OCI-LY7 (cell line): ENCODE measurements around the gene ANKRD62. TPM values are rescaled to one million over a fixed set of nuclear protein-coding genes. Genes with fewer than 3 reads are reported as not detected.

Experiments used
- BruUV-seq: library from RNA; stranded (reverse); fragments of 400-500 nt; replicated peaks from 2 replicates; lab custom pipeline; 2021; lab: Mats Ljungman, UMichigan
- CTCF ChIA-PET: fragments of 300-600 bp; sonication (Branson Sonifier 250); formaldehyde crosslinking; loops from one replicate; lab custom pipeline; 2022; ENCODE audit warnings: antibody characterized with exemption; ENCODE audit not compliant: unreplicated experiment; lab: Charles Lee
- POLR2A ChIA-PET: fragments of 300-600 bp; sonication (Branson Sonifier 250); formaldehyde crosslinking; loops from one replicate; lab custom pipeline; 2022; ENCODE audit warnings: antibody characterized with exemption; lab: Charles Lee
- DNase-seq: peaks from one replicate; pipeline ENCODE4 v3.0.0-alpha.2; 2015; ENCODE audit warnings: low spot score
- H2AFZ ChIP-seq: fragments of 200-600 bp; sonication (generic), shearing (Covaris generic); 2 replicates; pipeline ENCODE4 v1.6.1; 2014; ENCODE audit warnings: mild to moderate bottlenecking, antibody characterized with exemption, low read length, moderate library complexity
- H3K27ac ChIP-seq: fragments of 200-600 bp; sonication (generic); 2 replicates; pipeline ENCODE4 v1.5.1; 2014; ENCODE audit warnings: mixed run types, low read depth, mild to moderate bottlenecking, moderate library complexity, low read length, inconsistent platforms; ENCODE audit not compliant: poor library complexity, severe bottlenecking
- H3K36me3 ChIP-seq: fragments of 200-600 bp; sonication (generic); 2 replicates; pipeline ENCODE4 v1.6.1; 2014; ENCODE audit warnings: mild to moderate bottlenecking, antibody characterized with exemption, low read length, moderate library complexity, mixed read lengths; ENCODE audit not compliant: insufficient read depth
- H3K4me1 ChIP-seq: fragments of 200-600 bp; sonication (generic); 2 replicates; pipeline ENCODE4 v1.5.1; 2014; ENCODE audit warnings: mild to moderate bottlenecking, low read length; ENCODE audit not compliant: insufficient read depth, poor library complexity, severe bottlenecking
- H3K4me2 ChIP-seq: fragments of 200-600 bp; sonication (generic); 2 replicates; pipeline ENCODE4 v1.6.1; 2014; ENCODE audit warnings: mild to moderate bottlenecking, low read length
- H3K4me3 ChIP-seq: fragments of 200-600 bp; sonication (generic); 2 replicates; pipeline ENCODE4 v1.5.1; 2014; ENCODE audit warnings: mild to moderate bottlenecking, low read depth, low read length; ENCODE audit not compliant: poor library complexity, severe bottlenecking
- H3K79me2 ChIP-seq: fragments of 200-600 bp; sonication (generic); 2 replicates; pipeline ENCODE4 v1.6.1; 2016; ENCODE audit warnings: low read depth, mild to moderate bottlenecking, low read length, moderate library complexity, mixed read lengths; ENCODE audit not compliant: insufficient read depth
- H3K9me2 ChIP-seq: fragments of 200-600 bp; sonication (generic); 2 replicates; pipeline ENCODE4 v1.6.1; 2016; ENCODE audit warnings: mild to moderate bottlenecking, low read length, mixed read lengths; ENCODE audit not compliant: insufficient read depth
- H3K9me3 ChIP-seq: fragments of 200-600 bp; sonication (generic); 2 replicates; pipeline ENCODE4 v1.6.1; 2014; ENCODE audit warnings: mild to moderate bottlenecking, mixed run types, low read length, mixed read lengths
- H4K20me1 ChIP-seq: fragments of 200-600 bp; sonication (generic); 2 replicates; pipeline ENCODE4 v1.6.1; 2014; ENCODE audit warnings: mild to moderate bottlenecking, antibody characterized with exemption, low read length, moderate library complexity, mixed read lengths; ENCODE audit not compliant: insufficient read depth
- EZH2phosphoT487 ChIP-seq: fragments of 200-600 bp; sonication (generic); IDR thresholded peaks from 2 replicates; pipeline ENCODE4 v1.6.1; 2018; ENCODE audit warnings: low read depth, borderline replicate concordance, mild to moderate bottlenecking, mixed run types, antibody characterized with exemption, low read length, moderate library complexity, mixed read lengths
- intact Hi-C: fragments of 100-400 bp; cut with micrococcal nuclease; formaldehyde crosslinking; loops from one replicate; pipeline ENCODE4 v1.10.0; 2022; ENCODE audit not compliant: unreplicated experiment
- total RNA-seq, 2 experiments: library from RNA; depleted of rRNA in 1 of 2; stranded (reverse); fragments of >200 nt in 1 of 2; shearing (Covaris generic) in 1 of 2; gene quantifications; 2 replicates each; pipeline ENCODE4 v1.2.3, GENCODE V29; 2014 to 2022
- TF ChIP-seq, protein P1 (sequence below): fragments of 200-600 bp; sonication (generic); conservative IDR thresholded peaks from 2 replicates; pipeline ENCODE4 v1.5.1; 2014; ENCODE audit warnings: mild to moderate bottlenecking, antibody characterized with exemption, low read length, moderate library complexity, mixed read lengths

The ANKRD62 gene
- total RNA-seq, 2 experiments from 2014 or later = 4.1 to 7.3 TPM

DNA sequence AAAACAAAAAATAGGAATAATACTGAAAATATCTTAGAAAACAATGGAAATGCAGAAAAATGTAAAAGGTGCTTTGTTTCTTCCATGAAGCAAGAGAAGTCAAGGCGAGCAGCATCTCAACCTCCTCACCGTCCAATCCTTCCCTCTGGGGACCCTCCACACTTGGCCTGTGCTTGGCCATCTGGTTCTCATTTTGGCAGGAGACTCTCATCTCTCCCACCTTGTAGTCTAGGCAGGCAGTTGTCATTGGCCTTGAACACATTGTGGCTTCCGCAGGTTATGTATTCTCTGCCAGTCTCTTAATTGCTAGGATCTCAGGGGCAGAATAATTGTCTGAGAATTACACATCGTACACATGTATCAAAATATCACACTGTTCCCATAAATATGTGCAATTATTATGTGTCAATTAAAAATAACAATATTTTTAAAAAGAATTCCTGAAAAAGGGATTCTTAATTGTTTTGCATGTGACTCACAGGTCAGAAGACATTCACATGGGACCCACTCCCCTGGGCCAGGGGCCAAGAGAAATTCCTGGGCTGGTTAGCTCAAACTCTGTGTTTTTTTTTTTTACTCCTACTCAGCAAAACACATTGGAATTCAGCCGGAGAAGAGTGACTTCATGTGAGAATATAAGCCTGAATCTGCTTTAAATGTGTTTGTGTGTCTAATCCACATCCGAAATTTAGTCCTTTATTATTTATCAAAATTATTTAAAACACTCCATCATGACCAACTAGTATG lies 14.0 kb upstream of the ANKRD62 start:
- no peak overlapping the region for H3K4me2 ChIP-seq
- no peak overlapping the region for H3K27ac ChIP-seq
- no peaks in the 10 kb centered on the region for H3K9me2 ChIP-seq
- no peaks in the 10 kb centered on the region for H3K9me3 ChIP-seq
- H2AFZ ChIP-seq = no peak overlapping the region
- ChIA-PET CTCF (no interaction called here), POLR2A (no interaction called here)
- H3K79me2 ChIP-seq = no peaks in the 10 kb centered on the region
- no peaks in the 10 kb centered on the region for H3K36me3 ChIP-seq
- no peak for TF ChIP-seq EZH2phosphoT487
- TF ChIP-seq, protein P1, sequence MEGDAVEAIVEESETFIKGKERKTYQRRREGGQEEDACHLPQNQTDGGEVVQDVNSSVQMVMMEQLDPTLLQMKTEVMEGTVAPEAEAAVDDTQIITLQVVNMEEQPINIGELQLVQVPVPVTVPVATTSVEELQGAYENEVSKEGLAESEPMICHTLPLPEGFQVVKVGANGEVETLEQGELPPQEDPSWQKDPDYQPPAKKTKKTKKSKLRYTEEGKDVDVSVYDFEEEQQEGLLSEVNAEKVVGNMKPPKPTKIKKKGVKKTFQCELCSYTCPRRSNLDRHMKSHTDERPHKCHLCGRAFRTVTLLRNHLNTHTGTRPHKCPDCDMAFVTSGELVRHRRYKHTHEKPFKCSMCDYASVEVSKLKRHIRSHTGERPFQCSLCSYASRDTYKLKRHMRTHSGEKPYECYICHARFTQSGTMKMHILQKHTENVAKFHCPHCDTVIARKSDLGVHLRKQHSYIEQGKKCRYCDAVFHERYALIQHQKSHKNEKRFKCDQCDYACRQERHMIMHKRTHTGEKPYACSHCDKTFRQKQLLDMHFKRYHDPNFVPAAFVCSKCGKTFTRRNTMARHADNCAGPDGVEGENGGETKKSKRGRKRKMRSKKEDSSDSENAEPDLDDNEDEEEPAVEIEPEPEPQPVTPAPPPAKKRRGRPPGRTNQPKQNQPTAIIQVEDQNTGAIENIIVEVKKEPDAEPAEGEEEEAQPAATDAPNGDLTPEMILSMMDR = no peak
- H3K4me3 ChIP-seq = no peak overlapping the region
- intact Hi-C loops = no loop called here
- H3K4me1 ChIP-seq = no peaks in the 10 kb centered on the region
- no peak for DNase-seq
- no TSS peak for BruUV-seq
- H4K20me1 ChIP-seq = no peaks in the 10 kb centered on the region

DNA sequence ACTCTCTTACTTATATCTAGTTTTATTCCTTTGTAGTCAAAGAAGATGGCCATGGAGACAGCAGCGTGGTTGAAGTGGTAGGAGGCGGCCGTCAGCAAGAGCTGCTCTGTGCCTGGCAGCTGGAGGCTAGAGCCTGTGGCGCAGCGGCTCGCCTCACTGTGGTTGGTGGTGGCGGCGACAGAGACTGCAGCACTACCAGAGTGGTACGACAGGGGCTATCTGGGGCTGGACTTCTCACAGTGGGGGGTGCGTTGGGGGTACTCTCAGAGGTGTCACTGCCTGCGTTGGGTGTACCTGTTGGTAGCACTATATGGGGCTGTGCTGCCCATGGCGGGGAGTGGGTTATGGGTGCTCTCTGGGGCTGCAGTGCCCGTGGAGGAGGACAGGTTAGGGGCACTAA lies 8.5 kb upstream of the ANKRD62 start:
- no peaks in the 10 kb centered on the region for H3K36me3 ChIP-seq
- no peaks in the 10 kb centered on the region for H3K9me2 ChIP-seq
- DNase-seq = no peak
- no peak overlapping the region for H3K27ac ChIP-seq
- no peak overlapping the region for H3K4me3 ChIP-seq
- BruUV-seq = no TSS peak
- TF ChIP-seq, protein P1 = no peak
- TF ChIP-seq EZH2phosphoT487 = no peak
- POLR2A ChIA-PET = no interaction called here
- H4K20me1 ChIP-seq = no peaks in the 10 kb centered on the region
- H3K79me2 ChIP-seq = no peaks in the 10 kb centered on the region
- CTCF ChIA-PET = no interaction called here
- no peak overlapping the region for H2AFZ ChIP-seq
- no peaks in the 10 kb centered on the region for H3K9me3 ChIP-seq
- H3K4me1 ChIP-seq = no peaks in the 10 kb centered on the region
- no peak overlapping the region for H3K4me2 ChIP-seq
- intact Hi-C loops = no loop called here

GRCh38 chr18:12085786-12086185 lies 7.9 kb upstream of the ANKRD62 start:
- no peak overlapping the region for H3K27ac ChIP-seq
- no peak overlapping the region for H3K4me3 ChIP-seq
- no peak overlapping the region for H2AFZ ChIP-seq
- H3K36me3 ChIP-seq = no peaks in the 10 kb centered on the region
- TF ChIP-seq, protein P1 = no peak
- TF ChIP-seq EZH2phosphoT487 = no peak
- H3K4me2 ChIP-seq = no peak overlapping the region
- no peaks in the 10 kb centered on the region for H4K20me1 ChIP-seq
- CTCF ChIA-PET = no interaction called here
- no peak for DNase-seq
- no peaks in the 10 kb centered on the region for H3K9me3 ChIP-seq
- intact Hi-C loops = no loop called here
- POLR2A ChIA-PET = no interaction called here
- no peaks in the 10 kb centered on the region for H3K4me1 ChIP-seq
- BruUV-seq = no TSS peak
- H3K9me2 ChIP-seq = no peaks in the 10 kb centered on the region
- H3K79me2 ChIP-seq = no peaks in the 10 kb centered on the region
